Measurements from ENCODE around the gene GSTO1. TPM values are rescaled to one million over a fixed set of nuclear protein-coding genes. Genes with fewer than 3 reads are reported as not detected.

Gene GSTO1
- total and polyA plus RNA-seq, 2 of the 13 experiments (the other 11 are each of a cell fraction or from before 2014, with no cell fraction given): 228 to 300 TPM

GRCh38 chr10:104274762-104275721, 20.4 kb downstream of the GSTO1 start (continued):
- no peak for TF ChIP-seq POGK (CRISPR knock-in tag; conservative IDR thresholded peaks at IDR 0.05)
- no peak; the same call in 1 of the 2 replicates for TF ChIP-seq TAF1 (CRISPR knock-in tag; IDR thresholded peaks at IDR 0.05)
- no peak for TF ChIP-seq ZNF576 (CRISPR knock-in tag; IDR thresholded peaks at IDR 0.05)
- TF ChIP-seq HNF1A (IDR thresholded peaks at IDR 0.05; ENCODE audit: low read depth): no peak
- TF ChIP-seq HNF1A (CRISPR knock-in tag; IDR thresholded peaks at IDR 0.05; ENCODE audit: borderline replicate concordance): no peak
- TF ChIP-seq ZFP36L1 (CRISPR knock-in tag; IDR thresholded peaks at IDR 0.05): no peak
- TF ChIP-seq GPBP1L1 (CRISPR knock-in tag; IDR thresholded peaks at IDR 0.05): no peak
- TF ChIP-seq ZNF850 (CRISPR knock-in tag; conservative IDR thresholded peaks at IDR 0.05): no peak
- no peak for TF ChIP-seq ZNF510 (CRISPR knock-in tag; IDR thresholded peaks at IDR 0.05; ENCODE audit: low read depth)
- TF ChIP-seq ELF3 (CRISPR knock-in tag; IDR thresholded peaks at IDR 0.05): peak; percentile 12; the same call in 1 of the 2 replicates
- TF ChIP-seq ARHGAP35 (CRISPR knock-in tag; IDR thresholded peaks at IDR 0.05; ENCODE audit: borderline replicate concordance): no peak; the same call in 1 of the 2 replicates
- TF ChIP-seq KLF15 (CRISPR knock-in tag; IDR thresholded peaks at IDR 0.05; ENCODE audit: borderline replicate concordance): no peak
- no peak for TF ChIP-seq FOXC1 (CRISPR knock-in tag; IDR thresholded peaks at IDR 0.05; ENCODE audit: borderline replicate concordance)
- TF ChIP-seq ZNF800 (CRISPR knock-in tag; IDR thresholded peaks at IDR 0.05): peak; percentile 65; the same call in 1 of the 2 replicates
- TF ChIP-seq ZNF235 (CRISPR knock-in tag; IDR thresholded peaks at IDR 0.05; ENCODE audit: borderline replicate concordance): peak; percentile 78; the same call in 1 of the 2 replicates
- TF ChIP-seq TEF (CRISPR knock-in tag; IDR thresholded peaks at IDR 0.05): no peak
- TF ChIP-seq KLF13 (CRISPR knock-in tag; IDR thresholded peaks at IDR 0.05): no peak

Data from HepG2 (cell line).